Activated CD4-positive, CD25-positive, alpha-beta regulatory T cell treated with anti-CD3 and anti-CD28 coated beads, Interleukin-2, amount 50 U/mL, for 24 hours (primary cell): ENCODE measurements around the gene TKFC.

Experiments
- ATAC-seq, 2 donors: fragments of 150-1000 bp; cut with Tn5 transposase; one replicate each; pipeline ENCODE4 v1.10.0; 2021; ENCODE audit warnings: mild to moderate bottlenecking in 1 of 2, moderate library complexity in 1 of 2

TKFC gene

DNA sequence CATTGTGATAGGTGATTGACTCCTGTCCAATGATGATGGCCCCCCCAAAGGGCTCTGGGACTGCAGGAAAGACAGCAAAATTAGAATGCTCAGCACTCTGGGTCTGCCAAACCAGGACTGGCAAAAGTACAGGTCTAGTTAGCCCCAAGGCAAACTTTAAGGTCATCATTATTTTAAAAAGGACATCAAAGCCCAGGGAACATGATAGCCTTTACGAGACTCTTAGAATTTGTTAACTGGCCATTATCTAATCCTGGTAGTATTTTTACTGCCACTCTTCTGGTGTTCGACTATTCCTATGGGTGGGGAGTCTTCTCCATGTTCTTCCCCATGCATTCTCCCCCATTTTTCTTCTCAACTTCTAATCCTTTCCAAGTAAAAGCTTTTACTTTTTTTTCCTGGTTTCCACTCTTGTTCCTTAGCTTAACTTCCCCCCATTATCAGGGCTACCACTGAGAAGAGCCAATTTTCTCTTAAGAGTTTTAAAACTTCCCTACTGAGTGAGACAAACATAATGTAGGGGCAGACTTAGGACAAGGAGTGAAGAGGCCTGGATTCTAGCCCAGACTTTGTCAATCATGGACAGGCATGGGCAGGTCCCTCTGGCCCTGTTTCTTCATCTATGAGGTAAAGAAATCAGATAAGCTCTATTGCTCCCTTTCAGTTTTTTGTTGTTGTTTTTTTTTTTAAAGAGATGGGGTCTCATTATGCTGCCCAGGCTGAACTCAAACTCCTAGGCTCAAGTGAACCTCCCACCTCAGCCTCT, 7.2 kb upstream of the TKFC start:
- ATAC-seq = no peak

DNA sequence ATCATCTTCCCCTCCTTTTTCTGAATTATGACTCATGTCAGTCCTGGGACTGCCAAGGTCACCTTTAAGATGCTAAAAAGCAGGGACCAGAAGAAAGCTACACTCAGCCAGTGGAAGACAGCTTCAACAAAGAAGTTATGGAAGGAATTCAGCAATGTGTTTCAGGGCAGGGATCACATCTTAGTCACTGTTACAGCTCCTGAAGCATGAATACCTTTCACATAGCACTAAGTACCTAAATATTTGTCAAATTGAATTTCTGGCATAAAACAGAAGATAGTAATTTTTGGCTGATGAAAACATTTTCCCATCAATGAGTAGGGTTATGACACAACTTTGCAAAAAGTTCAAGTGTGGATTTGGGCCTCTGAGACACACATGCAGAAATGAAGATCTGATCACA, 5.4 kb upstream of the TKFC start:
- ATAC-seq = no peak

DNA sequence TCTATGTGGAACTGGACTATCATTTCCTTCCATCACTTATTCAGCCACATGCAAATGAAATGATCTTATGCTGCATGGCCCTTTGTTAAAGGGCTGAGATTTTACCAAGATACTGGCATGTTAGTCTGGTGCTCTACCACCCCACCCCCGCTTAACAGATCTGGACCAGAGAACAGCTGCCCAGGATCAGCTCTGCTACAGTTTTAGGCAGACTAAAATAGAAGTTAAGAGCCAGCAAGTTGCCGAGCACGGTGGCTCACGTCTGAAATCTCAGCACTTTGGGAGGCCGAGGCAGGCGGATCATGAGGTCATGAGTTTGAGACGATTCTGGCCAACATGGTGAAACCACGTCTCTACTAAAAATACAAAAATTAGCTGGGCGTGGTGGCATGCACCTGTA, 4.7 kb upstream of the TKFC start:
- no peak for ATAC-seq

DNA sequence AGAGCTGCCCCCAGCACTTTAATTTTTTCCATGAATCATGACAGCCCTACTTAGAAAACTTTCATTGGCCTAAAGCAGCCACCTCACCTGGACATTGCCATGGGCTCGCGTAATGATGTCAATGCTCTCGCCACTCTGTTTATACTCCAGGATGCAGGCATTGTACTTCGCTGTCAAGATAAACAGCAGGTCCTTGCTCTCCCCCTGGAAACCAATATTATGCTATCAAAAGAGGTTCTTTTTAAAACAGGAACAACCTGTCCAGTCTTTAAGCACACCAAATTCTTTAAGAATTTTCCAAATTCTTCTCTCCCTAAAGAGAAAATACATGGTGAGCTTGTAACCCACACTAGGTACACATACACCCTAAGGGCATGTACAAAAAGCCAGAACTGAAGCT, 3.2 kb upstream of the TKFC start:
- no peak for ATAC-seq

DNA sequence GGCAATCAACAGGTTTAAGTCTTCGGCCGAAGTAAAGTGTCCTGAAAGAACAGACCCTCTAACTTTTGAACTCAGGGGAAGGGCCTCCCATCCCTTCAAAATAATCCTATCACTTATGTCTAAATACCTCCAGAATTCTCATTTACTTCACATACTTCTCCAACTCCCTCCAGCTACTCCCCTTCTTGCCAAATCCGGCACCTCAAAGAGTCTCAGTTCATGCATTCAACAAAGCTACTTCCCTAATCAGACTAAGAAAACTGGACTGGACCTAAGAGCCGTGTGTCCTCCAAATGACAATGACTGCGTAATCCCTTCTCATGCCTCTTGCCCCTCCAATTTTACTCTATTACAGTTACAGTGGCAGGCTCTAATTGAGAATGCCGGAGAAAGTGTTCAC, 1.4 kb upstream of the TKFC start:
- no peak for ATAC-seq

DNA sequence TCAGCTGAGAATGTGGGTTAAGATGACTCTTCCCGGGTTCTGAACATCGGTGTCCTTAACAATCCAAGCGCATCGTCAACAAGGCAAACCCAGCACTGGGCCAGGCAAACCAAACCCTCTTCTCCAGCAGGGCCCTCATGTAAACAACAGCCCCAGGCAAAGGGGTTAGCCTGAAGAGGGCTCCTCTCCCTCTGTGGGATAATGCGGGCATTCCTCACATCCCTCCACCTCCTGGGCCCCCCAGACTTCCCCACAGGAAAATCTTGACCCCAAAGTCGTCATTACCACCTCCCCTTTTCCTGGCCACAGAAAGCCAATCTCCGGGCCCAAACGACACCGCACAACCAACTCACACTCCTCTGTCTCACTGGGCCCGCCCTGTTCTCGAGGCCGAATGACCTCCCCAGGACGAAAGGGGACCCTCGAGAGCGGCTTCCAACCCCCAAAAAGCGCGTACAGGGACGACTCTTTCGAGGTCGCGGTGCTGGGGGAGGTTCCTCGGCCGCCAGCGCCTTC, 689 bp upstream of the TKFC start:
- no peak for ATAC-seq

DNA sequence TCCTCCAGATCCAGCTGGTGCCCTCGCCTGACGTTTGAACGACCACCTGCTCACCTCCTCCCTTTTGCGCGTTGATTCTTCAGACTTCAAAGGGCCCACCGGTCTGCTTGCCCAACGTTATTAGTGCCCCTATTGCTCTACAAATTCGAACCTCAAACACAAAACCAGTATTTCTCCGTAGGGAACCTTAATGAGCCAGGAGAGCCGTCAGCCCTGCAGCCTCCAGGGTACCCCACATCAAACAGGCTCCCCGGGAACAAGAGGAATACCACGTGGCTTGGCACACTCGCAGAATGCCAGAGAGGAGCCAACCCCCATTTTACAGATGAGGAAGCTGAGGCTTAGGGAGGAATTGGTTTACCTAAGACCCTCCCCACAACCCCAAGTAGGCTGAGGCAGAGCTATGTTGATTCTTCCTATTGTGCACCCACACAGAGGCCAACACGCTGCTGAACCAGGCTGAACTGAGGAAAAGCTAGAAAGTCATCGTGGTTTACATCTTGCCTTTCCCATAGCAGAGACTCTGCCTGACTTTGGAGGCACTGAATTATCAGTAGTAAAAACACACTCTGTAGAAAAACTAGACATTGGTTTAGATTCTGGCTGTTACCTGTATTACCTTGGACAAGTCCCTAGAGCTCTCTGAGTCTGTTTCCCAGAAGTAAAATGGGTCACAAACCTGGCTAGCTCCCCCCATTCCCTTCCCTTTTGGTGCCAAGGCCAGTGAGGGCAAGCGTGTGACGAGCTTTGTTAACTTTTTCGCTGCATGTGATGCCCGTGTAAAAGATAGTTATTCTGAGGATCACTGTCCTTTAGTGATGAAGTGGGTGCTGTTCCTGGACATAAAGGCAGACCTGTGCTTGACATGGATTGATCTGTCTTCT, 764 bp downstream of the TKFC start:
- ATAC-seq = no peak

DNA sequence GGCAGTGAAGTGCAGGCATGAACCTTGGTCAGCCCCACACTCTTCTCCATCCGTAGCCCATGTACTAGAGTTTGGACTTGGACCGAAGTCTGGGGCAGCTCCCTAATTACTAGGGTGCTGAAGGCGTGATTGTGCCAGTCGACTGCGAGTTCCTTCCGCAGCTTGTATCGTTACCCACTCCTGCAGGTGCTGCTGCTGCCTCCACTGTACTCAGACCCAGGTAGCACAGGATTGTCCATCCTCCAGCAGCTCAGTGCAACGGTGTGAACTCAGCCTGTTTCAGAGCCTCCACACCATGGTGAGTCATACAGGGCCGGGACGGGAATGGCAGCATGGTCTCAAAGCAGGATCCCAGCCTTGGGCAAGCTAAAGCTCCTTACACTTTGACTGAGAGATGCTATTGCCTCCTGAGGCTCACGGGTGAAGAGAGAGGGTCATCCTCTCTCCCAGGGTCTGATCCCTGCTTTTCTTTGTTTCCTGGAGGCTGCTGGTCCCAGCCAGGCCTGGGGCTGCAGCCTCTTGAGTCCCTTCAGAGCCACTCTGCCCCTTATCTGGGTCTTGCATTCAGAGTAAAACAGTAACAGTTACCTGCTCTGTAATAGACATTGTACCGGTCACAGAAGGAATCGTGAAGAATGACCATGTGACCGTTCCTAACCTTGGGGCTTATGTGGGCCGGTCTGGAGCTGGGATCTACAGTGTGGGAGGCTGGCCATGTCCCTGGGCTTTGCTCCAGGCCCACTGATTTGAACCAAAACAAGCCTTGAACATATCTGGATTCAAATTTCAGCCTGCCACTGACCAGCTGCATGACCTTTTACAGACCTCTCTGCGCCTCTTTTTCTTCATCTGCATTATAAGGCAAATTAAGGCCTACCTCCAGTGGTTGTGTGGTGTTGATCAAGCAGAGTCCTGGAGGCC, 1.7 kb downstream of the TKFC start:
- no peak for ATAC-seq

DNA sequence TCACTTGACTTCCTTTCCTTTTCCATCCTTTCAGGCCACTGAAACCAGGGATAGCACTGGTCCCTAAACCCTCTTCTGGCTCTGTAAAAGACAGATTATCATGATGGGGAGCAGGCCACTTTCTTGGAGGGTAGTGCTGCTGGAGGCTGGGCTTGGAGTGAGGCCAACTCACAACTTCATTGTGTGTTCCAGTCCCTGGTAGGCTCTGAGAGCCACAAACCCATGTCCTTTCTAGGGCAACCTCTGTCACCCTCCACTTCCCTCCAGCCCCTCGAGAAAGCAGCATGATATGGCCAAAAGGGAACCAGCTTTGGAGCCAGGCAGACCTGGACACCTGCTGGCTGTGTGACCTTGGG, 2.3 kb downstream of the TKFC start:
- ATAC-seq = no peak

DNA sequence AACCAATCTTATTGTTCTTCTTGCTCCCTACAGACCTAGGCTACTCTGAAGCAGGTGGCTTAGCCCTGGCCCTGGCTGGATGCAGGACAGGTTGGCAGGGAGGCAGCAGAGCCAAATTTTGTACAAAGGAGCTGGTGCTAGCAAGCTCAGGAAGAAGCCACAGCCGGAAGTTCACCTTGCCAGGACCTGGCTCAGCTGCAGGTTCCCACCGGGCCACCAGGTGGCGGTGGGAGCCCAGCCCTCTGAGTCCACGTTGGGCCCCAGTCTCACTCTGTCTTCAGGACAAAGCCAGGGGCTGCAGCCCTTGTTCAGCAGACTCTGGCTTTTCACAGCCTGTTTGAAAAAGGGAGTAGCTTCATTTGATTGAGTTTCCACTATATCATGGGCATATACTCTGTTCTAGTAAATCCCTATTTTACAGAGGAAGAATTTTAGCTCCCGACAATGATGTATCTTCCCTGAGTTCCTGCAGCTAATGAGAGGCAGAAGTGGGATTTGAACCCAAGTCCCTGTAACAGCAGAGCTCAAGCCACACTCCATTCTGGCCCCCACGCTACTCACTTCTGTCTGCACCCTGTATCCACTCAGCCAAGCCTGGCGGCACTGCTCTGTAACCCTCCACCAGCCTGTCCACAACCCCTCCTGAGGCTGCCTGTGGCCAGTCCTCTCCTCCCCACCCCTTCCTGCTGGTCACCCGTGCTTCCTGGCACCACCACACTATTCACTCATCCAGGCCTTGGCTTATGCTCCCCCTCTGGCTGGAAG, 3.3 kb downstream of the TKFC start:
- peak; percentile 54 to 57 for ATAC-seq

DNA sequence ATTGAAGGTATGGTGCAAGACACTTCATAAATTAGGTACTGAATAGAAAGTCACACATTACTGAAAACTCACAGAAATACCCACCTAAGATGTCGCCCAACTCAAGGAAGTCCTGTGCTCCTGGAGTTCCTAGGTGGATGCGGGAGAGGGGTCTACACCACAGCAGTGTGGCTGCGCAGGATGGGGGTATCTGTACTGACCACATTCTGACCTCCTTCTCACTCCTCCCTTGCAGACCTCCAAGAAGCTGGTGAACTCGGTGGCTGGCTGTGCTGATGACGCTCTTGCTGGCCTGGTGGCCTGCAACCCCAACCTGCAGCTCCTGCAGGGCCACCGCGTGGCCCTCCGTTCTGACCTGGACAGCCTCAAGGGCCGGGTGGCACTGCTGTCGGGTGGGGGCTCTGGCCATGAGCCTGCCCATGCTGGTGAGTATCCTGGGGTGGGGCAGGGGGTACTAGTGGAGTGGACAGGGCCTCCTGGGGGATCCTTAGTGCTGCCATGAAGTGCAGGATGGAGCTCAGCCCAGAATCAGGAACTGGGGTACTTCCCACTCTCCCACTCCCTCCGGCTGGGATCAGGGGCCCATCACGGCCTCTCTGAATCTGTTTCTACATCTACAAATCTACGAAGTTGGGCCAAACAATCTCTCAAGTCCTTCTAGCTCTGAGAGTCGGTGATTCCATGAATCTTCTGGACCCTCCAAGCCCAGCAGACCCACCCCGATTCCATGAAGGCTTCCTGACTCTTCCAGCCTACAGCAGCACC, 4.9 kb downstream of the TKFC start:
- ATAC-seq = no peak

DNA sequence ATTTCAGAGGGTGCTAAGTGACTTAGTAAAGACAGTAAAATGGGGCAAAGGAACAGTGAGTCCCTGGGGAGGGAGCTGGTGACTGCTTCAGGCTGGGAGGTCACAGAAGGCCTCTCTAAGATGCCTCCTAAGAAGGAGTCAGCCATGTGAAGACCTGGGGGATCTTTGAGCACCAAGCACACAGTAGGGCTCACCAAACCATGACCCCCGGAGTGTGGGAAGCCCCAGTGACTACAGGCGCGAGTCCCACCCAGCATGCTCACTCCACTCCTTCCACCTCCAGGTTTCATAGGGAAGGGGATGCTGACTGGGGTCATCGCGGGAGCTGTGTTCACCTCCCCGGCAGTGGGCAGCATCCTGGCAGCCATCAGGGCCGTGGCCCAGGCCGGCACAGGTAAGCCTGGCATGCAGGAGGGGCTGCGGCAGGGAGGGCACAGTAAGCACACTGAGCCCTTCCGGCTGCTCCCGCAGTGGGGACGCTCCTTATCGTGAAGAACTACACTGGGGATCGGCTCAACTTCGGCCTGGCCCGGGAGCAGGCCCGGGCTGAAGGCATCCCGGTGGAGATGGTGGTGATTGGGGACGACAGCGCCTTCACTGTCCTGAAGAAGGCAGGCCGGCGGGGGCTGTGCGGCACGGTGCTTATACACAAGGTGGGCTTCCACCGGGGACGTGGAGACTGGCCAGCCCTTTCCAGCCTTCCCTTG, 5.9 kb downstream of the TKFC start:
- no peak for ATAC-seq

DNA sequence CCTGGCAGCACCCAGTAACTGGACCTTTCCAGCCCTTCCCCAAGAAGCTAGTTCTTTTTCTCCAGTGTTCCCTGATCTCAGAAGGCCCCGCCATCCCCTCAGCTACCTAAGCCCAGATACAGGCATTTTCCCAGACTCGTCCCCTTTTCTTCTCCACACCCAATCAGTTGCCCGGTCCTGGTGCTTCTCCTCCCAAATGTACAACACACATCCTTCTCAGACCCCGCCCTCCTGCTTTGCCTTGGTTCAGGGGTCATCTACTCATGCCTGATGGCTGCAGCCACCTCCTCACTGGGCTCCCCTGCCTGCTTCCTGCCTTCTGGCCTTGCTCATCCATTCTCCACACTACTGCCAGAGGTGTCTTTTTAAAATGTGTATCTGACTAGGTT, 6.5 kb downstream of the TKFC start:
- ATAC-seq = no peak

DNA sequence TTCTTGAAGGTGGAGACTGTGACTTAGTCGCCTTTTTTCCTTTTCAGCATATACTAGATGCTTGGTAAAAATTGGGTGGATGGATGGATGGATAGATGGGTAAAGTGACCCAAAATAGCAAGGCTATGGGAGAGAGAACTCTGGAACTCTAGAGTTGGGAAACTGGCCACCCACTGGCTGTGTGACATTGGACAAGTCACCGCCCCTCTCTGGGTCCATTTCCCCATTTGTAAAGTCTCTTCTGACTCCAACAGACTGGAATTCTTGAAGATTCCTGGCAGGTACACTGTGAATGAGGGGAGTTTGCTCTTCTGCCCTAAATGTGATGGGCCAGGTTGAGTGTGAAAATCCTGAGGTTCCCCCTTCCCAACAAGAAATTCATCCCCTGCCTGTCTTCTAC, 8.0 kb downstream of the TKFC start:
- ATAC-seq = no peak

DNA sequence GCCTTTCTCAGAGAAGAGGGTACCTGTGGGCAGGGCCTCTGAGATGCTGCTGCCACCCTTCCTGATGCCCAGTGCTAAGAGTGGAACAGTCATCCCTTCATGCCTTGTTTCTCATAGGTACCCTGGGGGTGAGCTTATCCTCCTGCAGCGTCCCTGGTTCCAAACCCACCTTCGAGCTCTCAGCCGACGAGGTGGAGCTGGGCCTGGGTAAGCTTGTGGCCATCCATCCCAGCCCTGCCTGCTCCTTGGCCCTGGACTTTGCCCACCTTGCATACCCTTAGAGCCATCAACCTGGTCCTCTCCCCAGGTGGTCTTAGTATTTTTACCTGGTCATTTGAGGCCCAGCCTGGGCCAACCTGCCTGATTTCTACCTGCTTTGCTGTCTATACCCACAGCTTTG, 8.7 kb downstream of the TKFC start:
- no peak for ATAC-seq

DNA sequence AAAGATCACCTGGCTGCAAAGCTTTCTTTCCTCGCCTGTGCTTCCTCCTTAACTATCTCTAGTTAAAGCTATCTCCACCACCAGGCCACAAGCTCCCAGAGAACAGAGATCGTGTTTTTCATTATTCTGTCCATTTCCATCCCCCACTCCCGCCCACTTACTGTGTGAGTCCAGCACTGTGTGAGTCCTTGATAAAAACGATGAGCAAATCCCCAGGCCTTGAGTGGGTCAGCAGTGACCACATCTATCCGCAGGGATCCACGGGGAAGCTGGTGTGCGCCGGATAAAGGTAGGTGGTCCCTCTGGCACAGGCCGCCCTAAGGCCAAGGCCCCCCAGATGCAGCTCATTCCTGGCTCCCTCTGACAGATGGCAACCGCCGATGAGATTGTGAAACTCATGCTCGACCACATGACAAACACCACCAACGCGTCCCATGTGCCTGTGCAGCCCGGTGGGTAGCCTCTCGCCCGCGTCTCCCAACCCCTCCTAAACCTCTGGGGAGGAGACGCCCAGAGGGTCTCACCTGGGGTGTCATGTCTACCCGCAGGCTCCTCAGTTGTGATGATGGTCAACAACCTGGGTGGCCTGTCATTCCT, 9.3 kb downstream of the TKFC start:
- ATAC-seq = no peak

DNA sequence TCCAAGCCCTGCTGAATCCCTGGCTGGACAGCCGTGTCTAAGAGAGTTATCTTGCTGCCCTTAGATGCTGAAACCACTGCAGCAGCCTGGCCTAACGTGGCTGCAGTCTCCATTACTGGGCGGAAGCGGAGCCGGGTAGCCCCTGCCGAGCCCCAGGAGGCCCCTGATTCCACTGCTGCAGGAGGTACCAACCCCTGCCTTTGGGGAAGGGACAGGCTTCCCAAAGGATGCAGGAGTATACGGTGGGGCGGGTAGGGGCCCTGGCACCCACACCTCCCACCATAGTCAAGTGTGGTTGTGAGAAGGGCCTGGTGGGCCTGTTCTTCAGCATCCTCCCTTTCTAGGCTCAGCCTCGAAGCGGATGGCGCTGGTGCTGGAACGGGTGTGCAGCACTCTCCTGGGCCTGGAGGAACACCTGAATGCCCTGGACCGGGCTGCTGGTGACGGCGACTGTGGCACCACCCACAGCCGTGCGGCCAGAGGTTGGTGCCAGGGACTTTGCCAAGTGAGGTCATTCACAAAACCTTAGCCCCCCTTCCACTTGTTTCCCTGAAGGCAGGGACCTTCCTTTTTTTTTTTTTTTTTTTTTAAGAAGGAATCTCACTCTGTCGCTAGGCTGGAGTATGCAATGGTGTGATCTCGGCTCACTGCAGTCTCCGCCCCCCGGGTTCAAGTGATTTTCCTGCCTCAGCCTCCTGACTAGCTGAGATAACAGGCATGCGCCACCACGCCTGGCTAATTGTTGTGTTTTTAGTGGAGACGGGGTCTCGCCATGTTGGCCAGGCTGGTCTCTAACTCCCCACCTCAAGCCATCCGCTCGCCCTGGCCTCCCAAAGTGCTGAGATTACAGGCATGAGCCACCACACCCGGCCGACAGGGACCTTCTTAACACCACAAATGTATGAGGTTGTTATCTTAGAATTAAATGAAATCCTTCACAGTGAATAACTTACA, 11.0 kb downstream of the TKFC start:
- ATAC-seq = no peak

DNA sequence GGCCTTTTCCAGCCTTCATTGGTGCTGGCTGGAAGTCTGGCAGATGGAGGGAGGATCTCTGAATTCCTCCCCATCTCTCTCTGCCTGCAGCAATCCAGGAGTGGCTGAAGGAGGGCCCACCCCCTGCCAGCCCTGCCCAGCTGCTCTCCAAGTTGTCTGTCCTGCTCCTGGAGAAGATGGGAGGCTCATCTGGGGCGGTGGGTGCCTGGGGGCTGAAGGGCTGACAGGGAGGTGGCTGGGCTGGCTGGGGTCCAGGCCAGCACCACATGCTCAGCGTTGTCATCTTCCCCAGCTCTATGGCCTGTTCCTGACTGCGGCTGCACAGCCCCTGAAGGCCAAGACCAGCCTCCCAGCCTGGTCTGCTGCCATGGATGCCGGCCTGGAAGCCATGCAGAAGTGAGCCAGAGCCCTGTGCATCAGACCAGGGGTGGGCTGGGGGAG, 12.2 kb downstream of the TKFC start:
- ATAC-seq = no peak
